Suprapubic skin (tissue), 4 donors: Measurements from ENCODE around the gene AMD1. TPM values are rescaled to one million over a fixed set of nuclear protein-coding genes. Genes with fewer than 3 reads are reported as not detected.

Source experiments
- DNase-seq, 2 donors: peaks; one replicate each; pipeline ENCODE4 v3.0.0-alpha.2; 2019; ENCODE audit warnings: low spot score in 2 of 2
- H3K27ac ChIP-seq: fragments of 200-600 bp; sonication (generic); one replicate; pipeline ENCODE4 v1.5.1; 2019
- H3K27me3 ChIP-seq: fragments of 200-600 bp; sonication (generic); one replicate; pipeline ENCODE4 v1.5.1; 2019
- H3K36me3 ChIP-seq: fragments of 200-600 bp; sonication (generic); one replicate; pipeline ENCODE4 v1.5.1; 2019
- H3K4me1 ChIP-seq: fragments of 200-600 bp; sonication (generic); one replicate; pipeline ENCODE4 v1.5.1; 2019
- H3K4me3 ChIP-seq: fragments of 200-600 bp; sonication (generic); one replicate; pipeline ENCODE4 v1.5.1; 2019; ENCODE audit warnings: mild to moderate bottlenecking
- H3K9me3 ChIP-seq: fragments of 200-600 bp; sonication (generic); one replicate; pipeline ENCODE4 v1.5.1; 2019
- EP300 ChIP-seq: sonication (generic); formaldehyde crosslinking; IDR thresholded peaks from one replicate; pipeline ENCODE4 v1.6.1; 2017; ENCODE audit warnings: antibody characterized with exemption
- POLR2A ChIP-seq, 2 donors: fragments of 450-650 bp; IDR thresholded peaks; one replicate each; pipeline ENCODE4 v1.6.1; 2017; ENCODE audit warnings: antibody characterized with exemption in 2 of 2, mild to moderate bottlenecking in 2 of 2, moderate library complexity in 2 of 2
- POLR2AphosphoS5 ChIP-seq, 3 donors: sonication (generic); formaldehyde crosslinking; IDR thresholded peaks; one replicate each; pipeline ENCODE4 v1.6.1; 2017; ENCODE audit warnings: antibody characterized with exemption in 3 of 3
- WGBS: methylation state at CpG from one replicate; pipeline ENCODE4 v1.1.5; 2018; 5-methylcytosine and 5-hydroxymethylcytosine counted together
- total RNA-seq, 4 donors: library from RNA; depleted of rRNA; stranded (reverse); fragments of >200 nt; gene quantifications; one replicate each; pipeline ENCODE4 v1.1.0, GENCODE V29; 2016
- TF ChIP-seq, protein P1 (sequence below), 2 donors: fragments of 200-600 bp in 1 of 2; fragments of 450-650 bp in 1 of 2; sonication (generic) in 1 of 2; IDR thresholded peaks; one replicate each; pipeline ENCODE4 v1.5.1; 2016 to 2019; ENCODE audit warnings: antibody characterized with exemption in 2 of 2, mild to moderate bottlenecking in 1 of 2, moderate library complexity in 1 of 2

The AMD1 gene
- total RNA-seq, 4 donors from 2014 or later, result 55.4 to 75.7 (median 69.3) TPM

GRCh38 chr6:110885526-110885925, 10.9 kb downstream of the AMD1 start:
- 95% methylated on average over 4 of the region's 4 CpGs for WGBS
- Histone ChIP-seq H3K9me3 (no peaks in the 10 kb centered on the region), H3K4me3 (no peak overlapping the region), H3K4me1 (peaks cover 39% of the 10 kb centered on the region), H3K27ac (no peak overlapping the region), H3K36me3 (peaks cover 7% of the 10 kb centered on the region), H3K27me3 (no peaks in the 10 kb centered on the region)
- no peak for DNase-seq
- TF ChIP-seq EP300 (no peak), POLR2A (IDR thresholded peaks at IDR 0.05) (no peak), POLR2AphosphoS5 (IDR thresholded peaks at IDR 0.05) (no peak)
- TF ChIP-seq, protein P1, sequence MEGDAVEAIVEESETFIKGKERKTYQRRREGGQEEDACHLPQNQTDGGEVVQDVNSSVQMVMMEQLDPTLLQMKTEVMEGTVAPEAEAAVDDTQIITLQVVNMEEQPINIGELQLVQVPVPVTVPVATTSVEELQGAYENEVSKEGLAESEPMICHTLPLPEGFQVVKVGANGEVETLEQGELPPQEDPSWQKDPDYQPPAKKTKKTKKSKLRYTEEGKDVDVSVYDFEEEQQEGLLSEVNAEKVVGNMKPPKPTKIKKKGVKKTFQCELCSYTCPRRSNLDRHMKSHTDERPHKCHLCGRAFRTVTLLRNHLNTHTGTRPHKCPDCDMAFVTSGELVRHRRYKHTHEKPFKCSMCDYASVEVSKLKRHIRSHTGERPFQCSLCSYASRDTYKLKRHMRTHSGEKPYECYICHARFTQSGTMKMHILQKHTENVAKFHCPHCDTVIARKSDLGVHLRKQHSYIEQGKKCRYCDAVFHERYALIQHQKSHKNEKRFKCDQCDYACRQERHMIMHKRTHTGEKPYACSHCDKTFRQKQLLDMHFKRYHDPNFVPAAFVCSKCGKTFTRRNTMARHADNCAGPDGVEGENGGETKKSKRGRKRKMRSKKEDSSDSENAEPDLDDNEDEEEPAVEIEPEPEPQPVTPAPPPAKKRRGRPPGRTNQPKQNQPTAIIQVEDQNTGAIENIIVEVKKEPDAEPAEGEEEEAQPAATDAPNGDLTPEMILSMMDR (IDR thresholded peaks at IDR 0.05), result no peak

- Histone ChIP-seq H3K27ac (no peak overlapping the region), H3K27me3 (no peaks in the 10 kb centered on the region), H3K36me3 (peaks cover 18% of the 10 kb centered on the region), H3K4me1 (peaks cover 32% of the 10 kb centered on the region), H3K4me3 (no peak overlapping the region), H3K9me3 (no peaks in the 10 kb centered on the region)
- no peak for DNase-seq
- TF ChIP-seq EP300, result no peak
- WGBS, result 69% methylated on average over 7 of the region's 7 CpGs
Measured at GRCh38 chr6:110886555-110887167, 12.1 kb downstream of the AMD1 start.

DNA sequence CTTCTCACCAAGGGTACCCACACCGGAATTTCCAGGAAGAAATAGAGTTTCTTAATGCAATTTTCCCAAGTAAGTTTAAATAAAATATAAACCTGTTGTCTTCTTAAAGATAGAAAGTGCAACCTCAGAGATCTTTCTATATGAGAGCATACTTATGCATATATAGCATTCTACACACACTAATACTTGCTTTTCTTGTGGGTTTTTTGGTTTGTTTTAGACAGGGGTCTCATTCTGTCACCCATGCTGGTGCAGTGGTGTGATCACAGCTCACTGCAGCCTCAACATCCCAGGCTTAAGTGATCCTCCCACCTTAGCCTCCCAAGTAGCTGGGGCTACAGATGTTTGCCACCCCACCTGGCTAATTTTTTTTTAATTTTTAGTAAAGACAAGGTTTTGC, 15.7 kb downstream of the AMD1 start:
- Histone ChIP-seq H3K9me3 (no peaks in the 10 kb centered on the region), H3K27ac (no peak overlapping the region), H3K36me3 (peaks cover 50% of the 10 kb centered on the region), H3K27me3 (no peaks in the 10 kb centered on the region), H3K4me1 (peaks cover 8% of the 10 kb centered on the region), H3K4me3 (no peak overlapping the region)
- 90% methylated on average over 1 of the region's 1 CpG for WGBS
- DNase-seq, result no peak
- TF ChIP-seq POLR2AphosphoS5 (IDR thresholded peaks at IDR 0.05), result no peak
- TF ChIP-seq POLR2A (IDR thresholded peaks at IDR 0.05), result no peak
- TF ChIP-seq EP300, result no peak
- TF ChIP-seq, protein P1 (IDR thresholded peaks at IDR 0.05), result no peak

DNA sequence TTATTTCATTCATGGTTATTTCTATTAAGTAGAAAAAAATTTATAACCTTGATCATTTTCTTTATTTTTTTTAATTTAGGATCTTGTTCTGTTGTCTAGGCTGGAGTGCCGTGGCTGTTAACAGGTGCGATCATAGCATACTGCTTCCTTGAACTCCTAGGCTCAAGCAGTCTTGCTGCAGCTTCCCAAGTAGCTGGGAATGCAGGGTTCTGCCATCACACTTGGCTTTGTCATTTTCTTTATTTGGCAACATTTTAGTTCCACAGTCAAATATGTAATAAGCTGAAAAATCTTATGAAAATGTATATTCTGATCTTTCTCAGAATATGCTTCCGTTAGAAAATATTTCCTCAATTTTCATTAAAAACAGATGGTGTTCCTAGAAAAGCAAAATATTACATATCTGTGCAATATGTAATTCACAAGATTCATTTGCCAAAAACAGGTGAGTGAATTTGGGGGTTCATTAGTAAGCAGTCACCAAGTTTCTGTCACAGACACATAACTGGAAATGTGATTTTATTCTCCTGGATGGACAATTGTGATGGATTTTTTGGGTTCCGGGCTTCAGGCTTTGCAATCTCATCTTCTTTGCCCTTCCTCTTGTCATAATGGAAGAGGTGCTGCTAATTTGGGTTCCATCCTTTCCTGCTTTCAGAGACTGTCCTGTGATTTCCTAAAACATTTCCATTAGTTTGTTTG, 21.5 kb downstream of the AMD1 start:
- Histone ChIP-seq H3K4me3 (no peak overlapping the region), H3K27me3 (no peaks in the 10 kb centered on the region), H3K4me1 (no peaks in the 10 kb centered on the region), H3K36me3 (peaks cover 70% of the 10 kb centered on the region), H3K27ac (no peak overlapping the region), H3K9me3 (no peaks in the 10 kb centered on the region)
- no peak for TF ChIP-seq POLR2A (IDR thresholded peaks at IDR 0.05)
- TF ChIP-seq, protein P1 (IDR thresholded peaks at IDR 0.05), result no peak
- WGBS, result 90% methylated on average over 4 of the region's 4 CpGs
- DNase-seq, result no peak

- WGBS, result 96% methylated on average over 9 of the region's 9 CpGs
- H3K36me3 ChIP-seq, result peaks cover 58% of the 10 kb centered on the region
- no peak overlapping the region for H3K4me3 ChIP-seq
- H3K4me1 ChIP-seq, result no peaks in the 10 kb centered on the region
- H3K9me3 ChIP-seq, result no peaks in the 10 kb centered on the region
- TF ChIP-seq EP300, result no peak
- TF ChIP-seq POLR2AphosphoS5 (IDR thresholded peaks at IDR 0.05), result no peak
- TF ChIP-seq, protein P1 (IDR thresholded peaks at IDR 0.05), result no peak
- no peak for TF ChIP-seq POLR2A (IDR thresholded peaks at IDR 0.05)
- DNase-seq, result no peak
- H3K27me3 ChIP-seq, result no peaks in the 10 kb centered on the region
- H3K27ac ChIP-seq, result no peak overlapping the region
Measured at GRCh38 chr6:110897433-110897832, 22.8 kb downstream of the AMD1 start.
